Panc1 (cell line): Measurements from ENCODE around the gene ARFIP1.

ENCODE experiments used
- POLR2AphosphoS5 ChIP-seq: IDR thresholded peaks from 2 replicates; pipeline ENCODE4 v1.6.1; 2012; ENCODE audit warnings: mild to moderate bottlenecking, low read depth, low read length, moderate library complexity
- SIN3A ChIP-seq: IDR thresholded peaks from 2 replicates; pipeline ENCODE4 v1.6.1; 2012; ENCODE audit warnings: low read depth, mild to moderate bottlenecking, low read length, moderate library complexity, borderline replicate concordance; ENCODE audit not compliant: insufficient read depth
- TCF7L2 ChIP-seq: IDR thresholded peaks from 2 replicates; pipeline ENCODE4 v1.6.1; 2011; ENCODE audit warnings: mild to moderate bottlenecking, low read depth, low read length, inconsistent platforms
- TF ChIP-seq, protein P1 (sequence below): fragments of 450-650 bp; IDR thresholded peaks from 2 replicates; pipeline ENCODE4 v1.5.1; 2017; ENCODE audit warnings: mild to moderate bottlenecking
- TF ChIP-seq, protein P2 (sequence below), 2 experiments: IDR thresholded peaks; 2 replicates each; pipeline ENCODE4 v1.6.1; 2011 to 2012; ENCODE audit warnings: low read depth in 2 of 2, control low read depth in 1 of 2, low read length in 1 of 2, mild to moderate bottlenecking in 1 of 2, moderate library complexity in 1 of 2; ENCODE audit not compliant: insufficient read depth in 1 of 2

GRCh38 chr4:152831416-152831815 lies 51.7 kb downstream of the ARFIP1 start:
- TF ChIP-seq, protein P1, sequence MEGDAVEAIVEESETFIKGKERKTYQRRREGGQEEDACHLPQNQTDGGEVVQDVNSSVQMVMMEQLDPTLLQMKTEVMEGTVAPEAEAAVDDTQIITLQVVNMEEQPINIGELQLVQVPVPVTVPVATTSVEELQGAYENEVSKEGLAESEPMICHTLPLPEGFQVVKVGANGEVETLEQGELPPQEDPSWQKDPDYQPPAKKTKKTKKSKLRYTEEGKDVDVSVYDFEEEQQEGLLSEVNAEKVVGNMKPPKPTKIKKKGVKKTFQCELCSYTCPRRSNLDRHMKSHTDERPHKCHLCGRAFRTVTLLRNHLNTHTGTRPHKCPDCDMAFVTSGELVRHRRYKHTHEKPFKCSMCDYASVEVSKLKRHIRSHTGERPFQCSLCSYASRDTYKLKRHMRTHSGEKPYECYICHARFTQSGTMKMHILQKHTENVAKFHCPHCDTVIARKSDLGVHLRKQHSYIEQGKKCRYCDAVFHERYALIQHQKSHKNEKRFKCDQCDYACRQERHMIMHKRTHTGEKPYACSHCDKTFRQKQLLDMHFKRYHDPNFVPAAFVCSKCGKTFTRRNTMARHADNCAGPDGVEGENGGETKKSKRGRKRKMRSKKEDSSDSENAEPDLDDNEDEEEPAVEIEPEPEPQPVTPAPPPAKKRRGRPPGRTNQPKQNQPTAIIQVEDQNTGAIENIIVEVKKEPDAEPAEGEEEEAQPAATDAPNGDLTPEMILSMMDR: no peak
- no peak for TF ChIP-seq POLR2AphosphoS5
- TF ChIP-seq SIN3A: no peak
- TF ChIP-seq, protein P2, sequence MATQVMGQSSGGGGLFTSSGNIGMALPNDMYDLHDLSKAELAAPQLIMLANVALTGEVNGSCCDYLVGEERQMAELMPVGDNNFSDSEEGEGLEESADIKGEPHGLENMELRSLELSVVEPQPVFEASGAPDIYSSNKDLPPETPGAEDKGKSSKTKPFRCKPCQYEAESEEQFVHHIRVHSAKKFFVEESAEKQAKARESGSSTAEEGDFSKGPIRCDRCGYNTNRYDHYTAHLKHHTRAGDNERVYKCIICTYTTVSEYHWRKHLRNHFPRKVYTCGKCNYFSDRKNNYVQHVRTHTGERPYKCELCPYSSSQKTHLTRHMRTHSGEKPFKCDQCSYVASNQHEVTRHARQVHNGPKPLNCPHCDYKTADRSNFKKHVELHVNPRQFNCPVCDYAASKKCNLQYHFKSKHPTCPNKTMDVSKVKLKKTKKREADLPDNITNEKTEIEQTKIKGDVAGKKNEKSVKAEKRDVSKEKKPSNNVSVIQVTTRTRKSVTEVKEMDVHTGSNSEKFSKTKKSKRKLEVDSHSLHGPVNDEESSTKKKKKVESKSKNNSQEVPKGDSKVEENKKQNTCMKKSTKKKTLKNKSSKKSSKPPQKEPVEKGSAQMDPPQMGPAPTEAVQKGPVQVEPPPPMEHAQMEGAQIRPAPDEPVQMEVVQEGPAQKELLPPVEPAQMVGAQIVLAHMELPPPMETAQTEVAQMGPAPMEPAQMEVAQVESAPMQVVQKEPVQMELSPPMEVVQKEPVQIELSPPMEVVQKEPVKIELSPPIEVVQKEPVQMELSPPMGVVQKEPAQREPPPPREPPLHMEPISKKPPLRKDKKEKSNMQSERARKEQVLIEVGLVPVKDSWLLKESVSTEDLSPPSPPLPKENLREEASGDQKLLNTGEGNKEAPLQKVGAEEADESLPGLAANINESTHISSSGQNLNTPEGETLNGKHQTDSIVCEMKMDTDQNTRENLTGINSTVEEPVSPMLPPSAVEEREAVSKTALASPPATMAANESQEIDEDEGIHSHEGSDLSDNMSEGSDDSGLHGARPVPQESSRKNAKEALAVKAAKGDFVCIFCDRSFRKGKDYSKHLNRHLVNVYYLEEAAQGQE (IDR thresholded peaks at IDR 0.05; ENCODE audit: insufficient read depth in 1 of 2, low read depth in 2 of 2, low read length in 1 of 2): no peak
- no peak for TF ChIP-seq TCF7L2
